HUES48 (cell line): ENCODE results near the gene ADAMTS16.

Source experiments
- H3K27ac ChIP-seq: one replicate; pipeline ENCODE4 v1.7.0; 2013; ENCODE audit warnings: low read depth, low read length, inconsistent platforms
- H3K27me3 ChIP-seq: 2 replicates; pipeline ENCODE4 v1.6.1; 2013; ENCODE audit warnings: mild to moderate bottlenecking, low read length; ENCODE audit not compliant: control insufficient read depth, insufficient read depth
- H3K36me3 ChIP-seq: 2 replicates; pipeline ENCODE4 v1.6.1; 2013; ENCODE audit warnings: low read length; ENCODE audit not compliant: control insufficient read depth, insufficient read depth
- H3K4me1 ChIP-seq: 2 replicates; pipeline ENCODE4 v1.6.1; 2013; ENCODE audit warnings: mild to moderate bottlenecking, low read length; ENCODE audit not compliant: control insufficient read depth, insufficient read depth
- H3K4me3 ChIP-seq: 2 replicates; pipeline ENCODE4 v1.5.1; 2013; ENCODE audit warnings: mild to moderate bottlenecking, low read depth, low read length
- H3K9ac ChIP-seq: 2 replicates; pipeline ENCODE4 v1.6.1; 2013; ENCODE audit warnings: mild to moderate bottlenecking, low read depth, low read length, moderate library complexity
- H3K9me3 ChIP-seq: 2 replicates; pipeline ENCODE4 v1.6.1; 2013; ENCODE audit warnings: low read length; ENCODE audit not compliant: control insufficient read depth, insufficient read depth

ADAMTS16 gene

DNA sequence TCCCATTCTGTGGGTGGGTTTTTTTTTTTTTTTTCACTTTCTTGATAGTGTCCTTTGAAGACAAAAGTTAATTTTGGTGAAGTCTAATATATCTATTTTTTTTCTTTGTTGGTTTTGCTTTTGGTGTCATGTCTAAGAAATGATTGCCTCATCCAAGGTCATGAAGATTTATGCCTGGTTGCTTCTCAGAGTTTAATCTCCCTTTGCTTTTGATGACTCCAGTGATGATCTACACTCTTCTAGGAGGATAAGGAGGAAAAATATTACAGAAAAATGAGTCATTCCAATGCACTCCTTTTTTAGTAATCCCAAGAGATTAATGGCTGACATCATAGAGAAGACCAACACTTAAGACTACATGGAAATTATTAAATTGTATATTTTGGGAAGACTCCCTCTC, 202.7 kb downstream of the ADAMTS16 start:
- Histone ChIP-seq H3K36me3 (no peaks in the 10 kb centered on the region), H3K9me3 (no peaks in the 10 kb centered on the region), H3K9ac (no peak overlapping the region), H3K4me3 (no peak overlapping the region), H3K4me1 (peaks cover 16% of the 10 kb centered on the region), H3K27me3 (no peaks in the 10 kb centered on the region), H3K27ac (no peak overlapping the region)

DNA sequence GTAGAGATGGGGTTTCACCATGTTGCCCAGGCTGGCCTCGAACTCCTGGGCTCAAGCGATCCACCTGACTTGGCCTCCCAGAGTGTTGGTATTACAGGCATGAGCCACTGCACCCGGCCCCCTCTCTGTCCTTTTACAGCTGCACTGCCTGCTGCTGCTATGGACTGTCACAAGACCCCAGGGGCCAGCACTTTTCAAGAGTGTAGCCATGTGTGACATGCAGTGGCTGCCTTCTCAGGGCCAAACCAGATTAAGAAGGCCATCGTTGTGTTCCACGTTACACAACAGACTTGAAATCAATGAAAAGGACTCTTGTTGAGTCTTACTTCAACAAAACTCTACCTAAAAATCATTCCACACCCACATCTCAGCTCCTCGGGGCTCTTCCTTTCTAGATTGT, 203.4 kb downstream of the ADAMTS16 start:
- Histone ChIP-seq H3K9ac (no peak overlapping the region), H3K4me1 (peaks cover 16% of the 10 kb centered on the region), H3K27ac (no peak overlapping the region), H3K36me3 (no peaks in the 10 kb centered on the region), H3K4me3 (no peak overlapping the region), H3K27me3 (no peaks in the 10 kb centered on the region), H3K9me3 (no peaks in the 10 kb centered on the region)

DNA sequence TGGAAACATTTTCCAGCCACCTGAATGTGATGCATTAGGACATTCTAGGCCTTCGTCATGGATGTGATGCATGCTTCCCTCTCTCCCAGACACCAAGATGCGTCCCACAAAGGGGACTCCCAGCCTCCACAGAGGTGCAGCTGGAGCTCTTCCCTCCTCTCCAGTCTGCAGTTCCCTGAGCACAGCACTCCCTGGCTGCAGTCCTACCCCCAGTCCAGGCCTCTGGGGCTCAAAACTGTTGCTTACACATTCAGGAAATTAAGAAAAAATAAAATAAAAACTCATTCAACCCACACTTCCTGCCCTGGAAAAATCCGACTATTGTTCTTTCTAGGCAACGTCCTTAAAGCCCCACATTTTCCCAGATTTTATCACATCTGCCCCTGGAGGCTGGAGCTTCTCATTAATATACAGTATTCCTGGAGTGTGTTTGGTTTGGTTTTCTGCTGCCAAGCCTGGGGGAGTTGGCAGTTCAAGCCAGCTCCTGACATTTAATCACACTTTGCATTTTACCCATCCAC, 204.0 kb downstream of the ADAMTS16 start:
- no peak overlapping the region for H3K9ac ChIP-seq
- H3K27ac ChIP-seq, result no peak overlapping the region

DNA sequence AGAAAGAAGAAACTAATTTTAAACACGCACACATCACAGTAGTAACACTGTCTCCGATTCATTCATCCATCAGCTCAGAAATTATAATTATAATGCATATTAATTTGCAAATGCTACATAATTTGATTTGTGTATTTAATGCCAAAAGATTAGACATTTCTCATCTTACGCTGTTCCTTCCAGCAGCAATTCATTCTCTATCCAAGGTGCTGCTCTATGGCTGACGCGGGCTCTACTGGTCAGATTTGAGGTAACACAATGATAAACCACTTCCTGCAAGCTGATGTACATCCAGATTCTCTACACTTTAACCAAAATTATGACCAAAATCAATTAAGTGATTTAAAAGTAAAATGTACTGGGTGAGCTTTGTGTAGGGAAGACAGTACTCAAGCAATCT, 204.5 kb downstream of the ADAMTS16 start:
- Histone ChIP-seq H3K36me3 (no peaks in the 10 kb centered on the region), H3K4me3 (no peak overlapping the region), H3K9ac (no peak overlapping the region), H3K9me3 (no peaks in the 10 kb centered on the region), H3K27me3 (no peaks in the 10 kb centered on the region), H3K27ac (no peak overlapping the region), H3K4me1 (peaks cover 14% of the 10 kb centered on the region)

More for the DNA sequence above, 204.0 kb downstream of the ADAMTS16 start:
- Histone ChIP-seq H3K9me3 (no peaks in the 10 kb centered on the region), H3K27me3 (no peaks in the 10 kb centered on the region), H3K4me1 (peaks cover 16% of the 10 kb centered on the region), H3K4me3 (no peak overlapping the region), H3K36me3 (no peaks in the 10 kb centered on the region)

DNA sequence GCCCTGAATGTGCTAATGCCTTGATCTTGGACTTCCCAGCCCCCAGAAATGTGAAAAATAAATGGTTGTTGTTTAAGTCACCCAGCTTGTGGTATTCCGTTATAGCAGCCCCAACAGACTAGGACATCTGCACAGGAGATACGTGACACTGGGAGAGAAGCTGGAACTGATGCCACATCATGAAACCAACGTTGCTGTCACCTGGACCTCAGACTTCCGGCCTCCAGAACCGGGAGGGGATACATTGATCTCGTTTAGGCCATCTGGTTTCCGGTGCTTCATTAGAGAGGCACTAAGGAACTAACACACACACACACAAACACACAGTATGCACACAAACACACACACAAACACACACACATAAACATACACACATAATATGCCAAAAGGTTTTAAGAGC, 207.3 kb downstream of the ADAMTS16 start:
- Histone ChIP-seq H3K9me3 (no peaks in the 10 kb centered on the region), H3K4me3 (no peak overlapping the region), H3K4me1 (no peaks in the 10 kb centered on the region), H3K36me3 (no peaks in the 10 kb centered on the region), H3K9ac (no peak overlapping the region), H3K27me3 (no peaks in the 10 kb centered on the region), H3K27ac (no peak overlapping the region)

DNA sequence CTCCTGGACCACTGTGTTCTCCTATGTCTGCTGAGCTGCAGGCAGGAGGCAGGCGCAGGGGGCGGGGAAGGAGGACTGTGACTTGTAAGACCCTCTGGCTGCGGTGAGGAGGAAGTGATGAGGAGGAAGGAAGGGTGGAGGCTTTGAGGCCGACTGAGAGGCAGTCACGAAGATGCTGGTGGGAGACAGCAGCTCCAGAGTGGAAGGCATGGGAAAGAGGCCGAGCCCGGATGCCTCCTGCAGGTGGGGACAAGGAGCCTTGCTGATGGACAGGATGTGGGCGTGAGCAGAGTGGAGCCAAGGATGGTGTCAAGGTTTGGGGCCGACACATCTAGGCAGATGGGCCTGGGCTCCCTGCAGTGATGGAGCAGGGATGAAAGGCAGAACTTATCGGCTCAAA, 208.0 kb downstream of the ADAMTS16 start:
- Histone ChIP-seq H3K27me3 (no peaks in the 10 kb centered on the region), H3K4me1 (no peaks in the 10 kb centered on the region), H3K36me3 (no peaks in the 10 kb centered on the region), H3K9ac (no peak overlapping the region), H3K9me3 (no peaks in the 10 kb centered on the region), H3K27ac (no peak overlapping the region), H3K4me3 (no peak overlapping the region)

DNA sequence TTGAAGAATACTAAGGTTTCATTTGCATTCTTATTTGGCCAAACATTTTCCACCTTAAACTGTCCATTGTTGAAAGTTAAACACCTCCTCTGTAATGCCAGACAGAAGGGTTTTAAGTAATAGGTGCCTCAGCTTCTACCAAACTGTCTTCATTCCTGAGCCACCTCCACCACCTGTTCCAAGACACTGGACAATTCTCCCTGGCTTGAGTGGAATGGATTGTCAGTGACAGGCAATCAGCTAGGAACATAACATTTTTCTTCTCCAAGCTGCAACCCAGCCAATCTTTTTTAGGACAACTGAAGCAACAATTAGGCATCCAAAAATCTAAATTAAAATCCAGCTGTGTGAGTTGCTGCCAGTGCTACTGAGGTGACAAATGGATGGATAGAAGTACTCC, 208.4 kb downstream of the ADAMTS16 start:
- no peaks in the 10 kb centered on the region for H3K9me3 ChIP-seq
- H3K4me1 ChIP-seq, result no peaks in the 10 kb centered on the region
- no peak overlapping the region for H3K27ac ChIP-seq
- no peaks in the 10 kb centered on the region for H3K36me3 ChIP-seq
- no peaks in the 10 kb centered on the region for H3K27me3 ChIP-seq
- H3K4me3 ChIP-seq, result no peak overlapping the region
- no peak overlapping the region for H3K9ac ChIP-seq

DNA sequence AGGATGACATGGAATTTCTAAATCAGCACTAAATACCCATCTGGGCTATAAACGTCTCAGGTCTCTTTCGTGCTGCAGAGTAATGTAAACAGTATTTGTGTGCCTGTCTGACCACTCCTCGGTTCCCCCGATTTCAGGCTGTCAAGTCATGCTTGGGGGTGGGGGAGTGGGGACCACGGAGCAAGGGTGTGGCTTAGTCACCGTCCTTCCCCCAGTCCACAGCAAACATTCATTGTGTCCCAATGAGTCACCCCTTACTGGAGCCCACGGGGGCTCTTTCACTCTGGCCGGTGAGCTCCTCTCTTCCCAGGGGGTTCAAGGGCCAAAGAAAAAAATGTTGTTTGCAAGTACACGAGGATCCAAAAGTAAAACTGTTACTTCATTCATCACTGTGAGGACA, 210.0 kb downstream of the ADAMTS16 start:
- no peaks in the 10 kb centered on the region for H3K27me3 ChIP-seq
- H3K9me3 ChIP-seq, result no peaks in the 10 kb centered on the region
- no peak overlapping the region for H3K27ac ChIP-seq
- no peak overlapping the region for H3K9ac ChIP-seq
- H3K4me3 ChIP-seq, result no peak overlapping the region
- H3K4me1 ChIP-seq, result no peaks in the 10 kb centered on the region
- H3K36me3 ChIP-seq, result no peaks in the 10 kb centered on the region

DNA sequence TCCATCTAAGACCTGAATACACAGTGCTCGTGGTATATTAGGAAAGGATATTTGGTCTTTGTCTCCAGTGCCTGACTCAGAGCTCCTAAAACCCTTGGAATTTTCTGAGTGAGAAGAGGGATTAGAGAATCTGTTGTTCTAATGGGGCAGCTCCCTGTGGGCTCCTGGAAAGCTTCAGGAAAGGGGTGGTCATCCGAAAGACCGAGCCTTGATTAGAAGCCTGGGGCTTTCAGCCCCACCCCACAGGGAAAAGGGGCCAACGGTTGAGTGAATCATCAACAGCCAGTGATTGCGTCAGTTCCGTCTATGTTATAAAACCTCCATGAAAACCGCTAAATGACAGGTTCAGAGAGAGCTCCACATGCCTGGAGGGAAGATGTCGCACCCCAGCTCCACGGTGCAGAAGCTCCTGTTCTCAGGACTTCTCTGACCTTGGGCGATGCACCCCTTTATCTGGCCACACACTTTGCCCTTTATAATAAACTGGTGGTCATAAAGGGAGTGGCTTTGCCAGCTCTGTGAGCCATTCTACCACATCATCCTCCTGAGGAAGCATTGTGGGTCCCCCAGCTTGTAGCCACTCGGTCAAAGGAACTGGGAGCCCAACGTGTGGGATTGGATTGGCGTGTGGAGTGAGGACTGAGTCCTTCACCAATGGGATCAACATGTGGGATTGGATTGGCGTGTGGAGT, 211.3 kb downstream of the ADAMTS16 start:
- no peak overlapping the region for H3K4me3 ChIP-seq
- no peaks in the 10 kb centered on the region for H3K36me3 ChIP-seq
- H3K9me3 ChIP-seq, result no peaks in the 10 kb centered on the region
- H3K27me3 ChIP-seq, result no peaks in the 10 kb centered on the region
- peak overlapping the region; percentile 76 for H3K27ac ChIP-seq
- no peak overlapping the region for H3K9ac ChIP-seq
- H3K4me1 ChIP-seq, result no peaks in the 10 kb centered on the region

DNA sequence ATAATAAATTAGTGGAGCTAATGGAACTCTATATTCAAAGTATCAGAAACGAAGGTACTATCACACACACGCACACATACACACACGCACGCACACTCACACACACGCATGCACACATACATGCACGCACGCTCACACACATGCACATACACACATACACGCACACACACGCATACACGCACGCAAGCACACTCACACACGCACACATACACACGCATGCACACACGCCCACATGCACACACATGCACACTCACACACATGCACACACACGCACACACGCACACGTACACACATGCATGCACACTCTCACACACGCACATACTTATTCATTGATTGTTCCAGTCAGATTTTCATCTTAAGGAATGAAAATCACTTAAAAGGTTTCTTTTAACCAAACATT, 212.5 kb downstream of the ADAMTS16 start:
- no peak overlapping the region for H3K9ac ChIP-seq
- no peak overlapping the region for H3K4me3 ChIP-seq
- no peaks in the 10 kb centered on the region for H3K9me3 ChIP-seq
- H3K4me1 ChIP-seq, result no peaks in the 10 kb centered on the region
- no peaks in the 10 kb centered on the region for H3K36me3 ChIP-seq
- H3K27me3 ChIP-seq, result no peaks in the 10 kb centered on the region
- H3K27ac ChIP-seq, result no peak overlapping the region

DNA sequence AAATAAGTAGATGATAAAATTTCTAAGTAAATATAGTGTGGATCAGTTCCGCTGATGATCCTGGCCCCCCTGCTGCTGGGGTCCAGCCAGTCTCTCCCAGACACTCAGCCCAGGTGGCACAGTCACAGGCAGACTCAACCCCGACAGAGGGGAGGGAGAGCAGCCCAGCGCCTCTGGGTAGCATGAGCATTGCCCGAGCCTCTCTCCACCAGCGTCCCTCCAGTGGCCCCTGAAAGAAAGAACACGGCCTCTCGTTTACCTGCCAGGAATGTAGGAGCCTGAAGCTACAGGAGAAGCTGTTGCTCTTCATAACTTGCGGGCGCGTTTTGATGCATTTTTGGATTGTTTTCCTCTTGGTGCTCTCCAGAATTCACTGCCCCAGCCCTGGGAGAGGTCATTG, 213.6 kb downstream of the ADAMTS16 start:
- Histone ChIP-seq H3K27me3 (no peaks in the 10 kb centered on the region), H3K36me3 (no peaks in the 10 kb centered on the region), H3K9me3 (no peaks in the 10 kb centered on the region), H3K4me3 (no peak overlapping the region), H3K4me1 (no peaks in the 10 kb centered on the region), H3K9ac (no peak overlapping the region), H3K27ac (no peak overlapping the region)
